Measurements from ENCODE around the gene CA10.

Gene CA10

DNA sequence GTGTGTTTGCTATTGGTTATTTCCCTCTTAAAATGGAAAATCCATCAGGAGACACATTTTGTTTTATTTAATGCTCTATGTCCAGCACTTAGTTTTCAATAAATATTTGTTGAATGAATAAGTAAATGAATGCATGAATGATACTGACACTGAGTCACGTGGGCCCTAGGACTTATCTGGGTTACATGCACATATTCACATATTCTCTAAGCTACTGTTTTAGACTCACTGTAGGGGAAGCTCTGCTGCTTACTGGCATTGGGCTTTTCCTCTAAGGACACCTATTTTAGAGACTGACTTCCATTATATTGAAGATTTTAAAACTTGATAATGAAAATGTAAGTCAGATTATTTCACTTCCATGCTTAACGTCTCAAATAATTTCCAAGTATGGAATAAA is 571.0 kb downstream of the CA10 start:
- H2AFZ ChIP-seq (ENCODE audit: low read depth, low read length): no peak overlapping the region
- H3K79me2 ChIP-seq (ENCODE audit: insufficient read depth, low read length): no peaks in the 10 kb centered on the region
- H3K4me2 ChIP-seq (ENCODE audit: insufficient read depth, low read length): no peak overlapping the region
- no peak overlapping the region for H3K9ac ChIP-seq (ENCODE audit: low read depth, low read length)
- no peaks in the 10 kb centered on the region for H3K9me3 ChIP-seq (ENCODE audit: insufficient read depth, low read length, severe bottlenecking)
- no peaks in the 10 kb centered on the region for H3K36me3 ChIP-seq (ENCODE audit: insufficient read depth, low read length)
- H3K4me3 ChIP-seq (ENCODE audit: low read depth in 1 of 2, low read length in 2 of 2): no peak overlapping the region
- ATAC-seq (ENCODE audit: insufficient read depth, low read depth) (no peak), DNase-seq (no peak)
- peaks cover 7% of the 10 kb centered on the region for H3K4me1 ChIP-seq (ENCODE audit: insufficient read depth, low read length)
- no peaks in the 10 kb centered on the region for H3K27me3 ChIP-seq (ENCODE audit: insufficient read depth, low read length, poor library complexity)
- H4K20me1 ChIP-seq (ENCODE audit: insufficient read depth, low read length): no peaks in the 10 kb centered on the region
- no peak for TF ChIP-seq EZH2 (IDR thresholded peaks at IDR 0.05; ENCODE audit: borderline replicate concordance, low read depth, low read length, severe bottlenecking)
- TF ChIP-seq, protein P1, sequence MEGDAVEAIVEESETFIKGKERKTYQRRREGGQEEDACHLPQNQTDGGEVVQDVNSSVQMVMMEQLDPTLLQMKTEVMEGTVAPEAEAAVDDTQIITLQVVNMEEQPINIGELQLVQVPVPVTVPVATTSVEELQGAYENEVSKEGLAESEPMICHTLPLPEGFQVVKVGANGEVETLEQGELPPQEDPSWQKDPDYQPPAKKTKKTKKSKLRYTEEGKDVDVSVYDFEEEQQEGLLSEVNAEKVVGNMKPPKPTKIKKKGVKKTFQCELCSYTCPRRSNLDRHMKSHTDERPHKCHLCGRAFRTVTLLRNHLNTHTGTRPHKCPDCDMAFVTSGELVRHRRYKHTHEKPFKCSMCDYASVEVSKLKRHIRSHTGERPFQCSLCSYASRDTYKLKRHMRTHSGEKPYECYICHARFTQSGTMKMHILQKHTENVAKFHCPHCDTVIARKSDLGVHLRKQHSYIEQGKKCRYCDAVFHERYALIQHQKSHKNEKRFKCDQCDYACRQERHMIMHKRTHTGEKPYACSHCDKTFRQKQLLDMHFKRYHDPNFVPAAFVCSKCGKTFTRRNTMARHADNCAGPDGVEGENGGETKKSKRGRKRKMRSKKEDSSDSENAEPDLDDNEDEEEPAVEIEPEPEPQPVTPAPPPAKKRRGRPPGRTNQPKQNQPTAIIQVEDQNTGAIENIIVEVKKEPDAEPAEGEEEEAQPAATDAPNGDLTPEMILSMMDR (IDR thresholded peaks at IDR 0.05; ENCODE audit: borderline replicate concordance, extremely low read depth, low read length, poor library complexity, severe bottlenecking): no peak
- no peak overlapping the region for H3K27ac ChIP-seq (ENCODE audit: low read length)

DNA sequence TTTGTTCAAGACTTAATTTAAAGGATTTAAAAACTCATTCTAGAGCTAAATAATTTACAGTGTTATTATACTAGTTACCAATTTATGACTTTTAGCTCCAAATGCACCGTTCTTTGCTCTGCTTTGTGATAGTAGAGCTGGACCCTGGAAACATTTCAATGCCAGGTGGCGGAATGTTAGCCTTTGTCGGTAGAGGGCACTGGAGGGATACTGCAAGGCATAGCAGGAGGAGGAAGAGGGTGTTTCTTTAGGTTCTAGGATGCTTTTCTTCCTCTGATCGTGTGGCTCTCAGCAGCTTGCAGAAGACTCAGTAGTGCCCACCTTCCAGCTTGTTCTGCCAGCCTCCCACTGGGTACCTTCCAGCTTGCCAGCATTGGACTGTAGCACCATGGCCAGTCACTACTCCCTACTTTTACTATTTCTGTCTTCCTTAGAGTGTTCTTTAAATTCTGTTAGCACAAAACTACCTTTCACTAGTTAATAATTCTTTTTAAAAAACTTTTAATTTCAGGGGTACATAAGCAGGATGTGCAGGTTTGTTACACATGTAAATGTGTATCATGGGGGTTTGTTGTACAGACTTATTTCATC is 572.9 kb downstream of the CA10 start:
- no peak for DNase-seq
- TF ChIP-seq EZH2 (IDR thresholded peaks at IDR 0.05; ENCODE audit: borderline replicate concordance, low read depth, low read length, severe bottlenecking): no peak
- TF ChIP-seq, protein P1 (IDR thresholded peaks at IDR 0.05; ENCODE audit: borderline replicate concordance, extremely low read depth, low read length, poor library complexity, severe bottlenecking): peak; percentile 38
- Histone ChIP-seq H3K9me3 (ENCODE audit: insufficient read depth, low read length, severe bottlenecking) (no peaks in the 10 kb centered on the region), H3K4me1 (ENCODE audit: insufficient read depth, low read length) (peaks cover 7% of the 10 kb centered on the region), H3K4me3 (ENCODE audit: low read depth in 1 of 2, low read length in 2 of 2) (no peak overlapping the region), H3K36me3 (ENCODE audit: insufficient read depth, low read length) (no peaks in the 10 kb centered on the region), H4K20me1 (ENCODE audit: insufficient read depth, low read length) (no peaks in the 10 kb centered on the region), H3K27me3 (ENCODE audit: insufficient read depth, low read length, poor library complexity) (no peaks in the 10 kb centered on the region), H3K79me2 (ENCODE audit: insufficient read depth, low read length) (no peaks in the 10 kb centered on the region), H3K27ac (ENCODE audit: low read length) (no peak overlapping the region), H3K9ac (ENCODE audit: low read depth, low read length) (no peak overlapping the region), H2AFZ (ENCODE audit: low read depth, low read length) (no peak overlapping the region), H3K4me2 (ENCODE audit: insufficient read depth, low read length) (no peak overlapping the region)
- ATAC-seq (ENCODE audit: insufficient read depth, low read depth): no peak

DNA sequence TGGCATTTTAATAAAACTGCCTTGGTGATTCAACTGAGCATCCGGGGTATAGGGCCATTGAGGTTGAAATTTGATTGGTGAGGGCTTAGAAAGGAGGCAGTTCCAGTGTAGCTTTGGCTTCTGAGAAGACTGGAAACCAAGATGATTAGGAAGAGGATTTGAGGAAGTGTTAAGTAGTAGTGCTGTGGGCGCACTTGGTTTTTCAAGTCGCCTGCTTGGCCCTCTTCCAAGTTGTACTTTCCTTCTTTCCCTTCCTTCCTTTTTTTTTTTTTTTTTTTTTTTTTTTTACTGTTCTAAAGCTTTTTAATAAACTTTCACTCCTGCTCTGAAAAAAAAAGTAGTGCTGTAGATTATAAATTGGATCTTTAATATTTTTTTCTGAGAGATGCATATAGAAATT is 577.6 kb downstream of the CA10 start:
- DNase-seq (no peak), ATAC-seq (ENCODE audit: insufficient read depth, low read depth) (no peak)
- H2AFZ ChIP-seq (ENCODE audit: low read depth, low read length): no peak overlapping the region
- no peaks in the 10 kb centered on the region for H3K79me2 ChIP-seq (ENCODE audit: insufficient read depth, low read length)
- no peak for TF ChIP-seq EZH2 (IDR thresholded peaks at IDR 0.05; ENCODE audit: borderline replicate concordance, low read depth, low read length, severe bottlenecking)
- TF ChIP-seq, protein P1 (IDR thresholded peaks at IDR 0.05; ENCODE audit: borderline replicate concordance, extremely low read depth, low read length, poor library complexity, severe bottlenecking): no peak
- H3K9ac ChIP-seq (ENCODE audit: low read depth, low read length): no peak overlapping the region
- no peak overlapping the region for H3K4me2 ChIP-seq (ENCODE audit: insufficient read depth, low read length)
- H3K27me3 ChIP-seq (ENCODE audit: insufficient read depth, low read length, poor library complexity): no peaks in the 10 kb centered on the region
- H4K20me1 ChIP-seq (ENCODE audit: insufficient read depth, low read length): no peaks in the 10 kb centered on the region
- H3K36me3 ChIP-seq (ENCODE audit: insufficient read depth, low read length): no peaks in the 10 kb centered on the region
- H3K4me3 ChIP-seq (ENCODE audit: low read depth in 1 of 2, low read length in 2 of 2): no peak overlapping the region
- no peaks in the 10 kb centered on the region for H3K9me3 ChIP-seq (ENCODE audit: insufficient read depth, low read length, severe bottlenecking)
- no peak overlapping the region for H3K27ac ChIP-seq (ENCODE audit: low read length)
- peaks cover 7% of the 10 kb centered on the region for H3K4me1 ChIP-seq (ENCODE audit: insufficient read depth, low read length)

All from DND-41 (cell line).